Psoas muscle (tissue), 8 donors: ENCODE data around the gene PHF12. TPM values are rescaled to one million over a fixed set of nuclear protein-coding genes. Genes with fewer than 3 reads are reported as not detected.

Source experiments
- ATAC-seq, 4 donors: fragments of 200-7000 bp; cut with Tn5 transposase; one replicate each; pipeline ENCODE4 v1.9.1; 2020; ENCODE audit warnings: moderate library complexity in 3 of 4, mild to moderate bottlenecking in 2 of 4
- DNase-seq, 2 donors: peaks; one replicate each; pipeline ENCODE4 v3.0.0-alpha.2; 2020
- H3K27ac ChIP-seq: fragments of 200-600 bp; one replicate; pipeline ENCODE4 v1.8.0; 2022
- H3K27me3 ChIP-seq, 3 donors: fragments of 200-600 bp in 1 of 3; one replicate each; pipeline versions ENCODE4 v1.6.1 to v1.8.0; 2013 to 2022; ENCODE audit warnings: low read length in 2 of 3, mild to moderate bottlenecking in 2 of 3, moderate library complexity in 1 of 3; ENCODE audit not compliant: insufficient read depth in 3 of 3
- H3K36me3 ChIP-seq, 2 donors: fragments of 200-600 bp in 1 of 2; one replicate each; pipeline versions ENCODE4 v1.6.1 to v1.8.0; 2013 to 2022; ENCODE audit warnings: low read depth in 1 of 2, mild to moderate bottlenecking in 1 of 2, moderate library complexity in 1 of 2; ENCODE audit not compliant: insufficient read depth in 1 of 2
- H3K4me1 ChIP-seq: fragments of 200-600 bp; one replicate; pipeline ENCODE4 v1.8.0; 2022
- H3K4me3 ChIP-seq: fragments of 200-600 bp; one replicate; pipeline ENCODE4 v1.8.0; 2022; ENCODE audit warnings: mild to moderate bottlenecking
- H3K9me3 ChIP-seq: fragments of 200-600 bp; one replicate; pipeline ENCODE4 v1.8.0; 2022
- CTCF ChIP-seq: fragments of 200-600 bp; IDR thresholded peaks from one replicate; pipeline ENCODE4 v1.8.0; 2022; ENCODE audit warnings: antibody characterized with exemption
- WGBS, 3 donors: extraction: QIAGEN DNeasy Blood & Tissue Kit; methylation state at CpG; one replicate each; pipeline versions ENCODE4 v1.1.6 to v1.1.7; 2013; 5-methylcytosine and 5-hydroxymethylcytosine counted together
- intact Hi-C, 2 donors: fragments of 100-400 bp; cut with DNase I; formaldehyde crosslinking; loops; one replicate each; pipeline versions ENCODE4 v1.11.0 to v1.14.2; 2022
- polyA plus RNA-seq, 3 donors: library from polyadenylated mRNA; stranded (reverse); fragments of 200-250 nt; gene quantifications; one replicate each; pipeline ENCODE4 v1.2.3, GENCODE V29; 2013
- total RNA-seq, 4 donors: library from RNA; stranded (reverse); fragmentation: NEBNext Ultra II Directional in 2 of 4; extraction: Animal tissue kit (Norgen Biotek cat#: 25700) in 2 of 4; gene quantifications; one replicate each; pipeline versions ENCODE4 v1.2.1 to v1.2.4, GENCODE V29; 2021 to 2023
- donor health status: healthy with polysubstance abuse.
- donor health status: DM: no; HTN: no; CAD: no; lungs with moderate emphysema.
- donor health status: Bipolar disorder and iron deficiency.
- donor health status: healthy.
- donor health status: DM: yes; HTN: yes; CAD: no.
- donor health status: DM: no; HTN: no; CAD: no.
- donor health status: DM: no; HTN: no; CAD: no.
- donor health status: DM: yes; HTN: yes; CAD: no.

Gene PHF12
- total and polyA plus RNA-seq, 7 donors: 7.3 to 28.6 (median 22.3) TPM

- 82 to 91% (median 83%) methylated on average over 6 of the region's 6 CpGs for WGBS, 3 donors
- Histone ChIP-seq H3K36me3 (no peaks in the 10 kb centered on the region), H3K9me3 (no peaks in the 10 kb centered on the region), H3K4me1 (no peaks in the 10 kb centered on the region), H3K27me3 (no peaks in the 10 kb centered on the region), H3K4me3 (no peak overlapping the region), H3K27ac (no peak overlapping the region)
- no peak for DNase-seq
- no peak for TF ChIP-seq CTCF
- ATAC-seq: no peak
- intact Hi-C loops: no loop called here
Measured at GRCh38 chr17:28871056-28871579, 80.2 kb downstream of the PHF12 start.

- ATAC-seq (no peak), DNase-seq (no peak)
- WGBS, 3 donors: 82 to 86% (median 83%) methylated on average over 7 of the region's 7 CpGs
- Histone ChIP-seq H3K36me3 (no peaks in the 10 kb centered on the region), H3K27ac (no peak overlapping the region), H3K27me3 (no peaks in the 10 kb centered on the region), H3K4me3 (no peak overlapping the region), H3K9me3 (no peaks in the 10 kb centered on the region), H3K4me1 (no peaks in the 10 kb centered on the region)
- TF ChIP-seq CTCF: no peak
- intact Hi-C loops: no loop called here
Measured at GRCh38 chr17:28867276-28867675, 84.0 kb downstream of the PHF12 start.

- DNase-seq: no peak
- H3K4me1 ChIP-seq: no peaks in the 10 kb centered on the region
- H3K9me3 ChIP-seq: no peaks in the 10 kb centered on the region
- TF ChIP-seq CTCF: no peak
- intact Hi-C loops: no loop called here
- no peaks in the 10 kb centered on the region for H3K27me3 ChIP-seq
- no peak for ATAC-seq
- WGBS, 3 donors: 84 to 89% (median 85%) methylated on average over 13 of the region's 13 CpGs
- H3K36me3 ChIP-seq: peaks cover 0 to 6% of the 10 kb centered on the region in 2 donors
- H3K4me3 ChIP-seq: no peak overlapping the region
- H3K27ac ChIP-seq: no peak overlapping the region
Measured at GRCh38 chr17:28865946-28866752, 85.2 kb downstream of the PHF12 start.

GRCh38 chr17:28864991-28865849 is 86.1 kb downstream of the PHF12 start:
- no peak overlapping the region for H3K4me3 ChIP-seq
- TF ChIP-seq CTCF: no peak
- no peak for DNase-seq
- H3K27me3 ChIP-seq: no peaks in the 10 kb centered on the region
- H3K36me3 ChIP-seq: peaks cover 0 to 15% of the 10 kb centered on the region in 2 donors
- H3K27ac ChIP-seq: no peak overlapping the region
- no peak for ATAC-seq
- intact Hi-C loops: no loop called here
- H3K9me3 ChIP-seq: no peaks in the 10 kb centered on the region
- no peaks in the 10 kb centered on the region for H3K4me1 ChIP-seq
- 79 to 84% (median 82%) methylated on average over 11 of the region's 11 CpGs for WGBS, 3 donors
